Parathyroid adenoma (tissue), 2 donors: ENCODE measurements around the gene TRIM9.

Experiments
- H2AFZ ChIP-seq: fragments of 300-600 bp; sonication (generic); one replicate; pipeline ENCODE4 v1.7.0; 2017; ENCODE audit warnings: antibody characterized with exemption, mild to moderate bottlenecking
- H3K27ac ChIP-seq: fragments of 300-600 bp; sonication (generic); one replicate; pipeline ENCODE4 v1.7.0; 2017
- H3K27me3 ChIP-seq: fragments of 300-600 bp; sonication (generic); one replicate; pipeline ENCODE4 v1.7.0; 2017; ENCODE audit warnings: low read length; ENCODE audit not compliant: control insufficient read depth, insufficient read depth
- H3K36me3 ChIP-seq: fragments of 300-600 bp; sonication (generic); one replicate; pipeline ENCODE4 v1.7.0; 2017; ENCODE audit warnings: low read length; ENCODE audit not compliant: control insufficient read depth, insufficient read depth
- H3K4me1 ChIP-seq: fragments of 300-600 bp; sonication (generic); one replicate; pipeline ENCODE4 v1.7.0; 2017; ENCODE audit warnings: control low read depth
- H3K4me2 ChIP-seq: fragments of 300-600 bp; sonication (generic); one replicate; pipeline ENCODE4 v1.7.0; 2017; ENCODE audit warnings: low read length
- H3K4me3 ChIP-seq: fragments of 300-600 bp; sonication (generic); one replicate; pipeline ENCODE4 v1.7.0; 2017; ENCODE audit warnings: low read depth, low read length
- H3K79me2 ChIP-seq: fragments of 300-600 bp; sonication (generic); one replicate; pipeline ENCODE4 v1.7.0; 2017; ENCODE audit warnings: control low read depth
- H3K9ac ChIP-seq: fragments of 300-600 bp; sonication (generic); one replicate; pipeline ENCODE4 v1.7.0; 2017; ENCODE audit warnings: mild to moderate bottlenecking
- H3K9me3 ChIP-seq: fragments of 300-600 bp; sonication (generic); one replicate; pipeline ENCODE4 v1.7.0; 2017; ENCODE audit warnings: low read length; ENCODE audit not compliant: control insufficient read depth
- TF ChIP-seq, protein P1 (sequence below): fragments of 300-600 bp; sonication (generic); IDR thresholded peaks from one replicate; pipeline ENCODE4 v1.7.0; 2017; ENCODE audit warnings: antibody characterized with exemption, mild to moderate bottlenecking
- donor health status: primary hyperparathyroidism.

TRIM9 gene

DNA sequence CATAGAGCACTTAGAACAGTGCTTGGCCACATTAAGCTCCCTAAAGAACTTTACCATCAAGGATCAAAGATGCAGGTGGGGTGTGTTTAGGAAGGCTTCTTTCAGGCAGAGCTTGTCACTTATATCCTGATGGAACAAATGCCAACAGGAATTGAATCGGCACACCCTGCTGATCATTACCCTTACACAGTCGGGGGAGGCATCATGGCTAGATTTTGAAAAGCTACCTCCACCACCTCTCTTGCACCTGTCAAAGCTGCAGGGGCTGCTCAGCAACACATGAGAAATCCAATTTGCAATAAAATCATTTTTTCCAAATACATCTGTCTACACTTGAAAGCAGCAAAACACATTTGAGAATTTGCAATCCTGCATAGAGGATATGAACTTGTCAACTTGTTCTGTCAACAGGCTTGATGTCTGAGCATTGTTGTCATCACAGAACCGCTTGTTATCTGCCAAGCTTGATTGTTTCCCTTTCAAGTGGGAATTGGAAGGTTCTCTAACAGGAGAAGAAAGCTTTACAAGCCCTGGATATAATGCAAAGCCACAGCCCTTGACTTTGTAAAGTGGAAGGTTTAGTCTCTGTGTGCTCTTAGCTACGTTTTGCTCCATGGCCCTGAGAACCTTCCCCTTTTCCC, 24.6 kb upstream of the TRIM9 start:
- H2AFZ ChIP-seq = no peak overlapping the region
- TF ChIP-seq, protein P1, sequence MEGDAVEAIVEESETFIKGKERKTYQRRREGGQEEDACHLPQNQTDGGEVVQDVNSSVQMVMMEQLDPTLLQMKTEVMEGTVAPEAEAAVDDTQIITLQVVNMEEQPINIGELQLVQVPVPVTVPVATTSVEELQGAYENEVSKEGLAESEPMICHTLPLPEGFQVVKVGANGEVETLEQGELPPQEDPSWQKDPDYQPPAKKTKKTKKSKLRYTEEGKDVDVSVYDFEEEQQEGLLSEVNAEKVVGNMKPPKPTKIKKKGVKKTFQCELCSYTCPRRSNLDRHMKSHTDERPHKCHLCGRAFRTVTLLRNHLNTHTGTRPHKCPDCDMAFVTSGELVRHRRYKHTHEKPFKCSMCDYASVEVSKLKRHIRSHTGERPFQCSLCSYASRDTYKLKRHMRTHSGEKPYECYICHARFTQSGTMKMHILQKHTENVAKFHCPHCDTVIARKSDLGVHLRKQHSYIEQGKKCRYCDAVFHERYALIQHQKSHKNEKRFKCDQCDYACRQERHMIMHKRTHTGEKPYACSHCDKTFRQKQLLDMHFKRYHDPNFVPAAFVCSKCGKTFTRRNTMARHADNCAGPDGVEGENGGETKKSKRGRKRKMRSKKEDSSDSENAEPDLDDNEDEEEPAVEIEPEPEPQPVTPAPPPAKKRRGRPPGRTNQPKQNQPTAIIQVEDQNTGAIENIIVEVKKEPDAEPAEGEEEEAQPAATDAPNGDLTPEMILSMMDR = no peak
- no peaks in the 10 kb centered on the region for H3K27me3 ChIP-seq
- H3K27ac ChIP-seq = no peak overlapping the region
- no peak overlapping the region for H3K9ac ChIP-seq
- no peaks in the 10 kb centered on the region for H3K79me2 ChIP-seq
- no peaks in the 10 kb centered on the region for H3K4me1 ChIP-seq
- H3K9me3 ChIP-seq = no peaks in the 10 kb centered on the region
- H3K36me3 ChIP-seq = no peaks in the 10 kb centered on the region
- H3K4me2 ChIP-seq = no peak overlapping the region
- H3K4me3 ChIP-seq = no peak overlapping the region

DNA sequence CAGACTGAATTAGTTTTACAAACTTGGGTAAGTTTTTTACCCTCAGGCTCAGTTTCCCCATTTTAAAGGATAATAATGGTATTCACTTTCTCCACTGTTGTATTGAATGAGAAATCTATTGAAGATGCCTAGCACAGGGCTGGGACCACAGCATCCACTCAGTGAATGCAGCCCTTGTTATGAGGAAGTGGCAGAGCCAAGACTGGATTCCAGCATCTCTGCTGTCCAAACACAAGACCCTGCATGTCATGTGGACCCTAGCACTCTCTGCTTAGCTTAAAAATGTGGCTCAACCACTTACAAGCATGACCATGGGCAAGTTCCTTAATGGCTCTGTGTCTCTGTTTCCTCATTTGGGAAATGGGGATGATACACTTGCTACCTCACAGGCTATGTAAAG, 24.1 kb upstream of the TRIM9 start:
- Histone ChIP-seq H3K4me2 (no peak overlapping the region), H2AFZ (no peak overlapping the region), H3K27me3 (no peaks in the 10 kb centered on the region), H3K4me1 (no peaks in the 10 kb centered on the region), H3K27ac (no peak overlapping the region), H3K9me3 (no peaks in the 10 kb centered on the region), H3K36me3 (no peaks in the 10 kb centered on the region), H3K9ac (no peak overlapping the region), H3K4me3 (no peak overlapping the region), H3K79me2 (no peaks in the 10 kb centered on the region)
- TF ChIP-seq, protein P1 = no peak

DNA sequence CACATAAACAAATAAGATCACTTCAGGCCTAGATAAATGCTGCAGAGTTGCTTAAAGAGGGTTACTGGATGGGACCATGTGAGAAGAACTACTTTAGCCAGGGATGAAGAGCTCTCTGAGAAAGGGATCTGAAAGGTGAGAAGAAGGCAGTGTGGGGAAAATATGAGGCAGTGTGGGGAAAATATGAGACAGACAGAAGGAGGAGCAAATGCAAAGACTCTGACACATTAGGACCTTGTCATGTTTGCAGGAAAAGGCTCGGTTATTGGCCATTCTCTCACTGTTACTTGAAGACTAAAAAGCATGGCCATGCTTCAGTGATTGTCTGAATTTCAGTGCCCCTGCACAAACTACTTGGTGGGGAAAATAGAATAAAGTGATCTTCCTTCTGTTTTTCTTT, 22.7 kb upstream of the TRIM9 start:
- H3K4me1 ChIP-seq = no peaks in the 10 kb centered on the region
- no peak overlapping the region for H3K9ac ChIP-seq
- H3K27me3 ChIP-seq = no peaks in the 10 kb centered on the region
- H3K79me2 ChIP-seq = no peaks in the 10 kb centered on the region
- H3K4me3 ChIP-seq = no peak overlapping the region
- no peak overlapping the region for H2AFZ ChIP-seq
- H3K9me3 ChIP-seq = no peaks in the 10 kb centered on the region
- TF ChIP-seq, protein P1 = no peak
- no peak overlapping the region for H3K27ac ChIP-seq
- H3K36me3 ChIP-seq = no peaks in the 10 kb centered on the region
- H3K4me2 ChIP-seq = no peak overlapping the region

DNA sequence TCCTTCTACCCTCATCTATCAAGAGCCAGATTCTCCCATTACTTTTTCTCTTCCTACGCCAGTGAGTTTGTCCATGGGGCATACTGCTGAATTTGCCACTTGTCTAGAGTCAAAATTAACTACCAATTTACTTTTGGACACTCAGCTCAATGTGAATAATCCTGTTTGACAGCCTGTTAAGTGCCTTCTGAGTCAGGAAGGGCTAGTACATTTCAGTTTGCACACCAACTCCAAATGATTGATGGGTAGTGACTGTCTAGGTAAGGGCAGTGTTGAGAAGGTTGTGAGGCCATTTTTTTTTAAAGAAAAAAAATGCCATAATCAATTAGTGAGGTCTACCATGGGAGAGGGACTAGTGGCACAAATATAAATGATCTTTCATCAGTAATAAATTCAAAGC, 21.8 kb upstream of the TRIM9 start:
- Histone ChIP-seq H3K9ac (no peak overlapping the region), H3K79me2 (no peaks in the 10 kb centered on the region), H3K36me3 (no peaks in the 10 kb centered on the region), H3K4me3 (no peak overlapping the region), H2AFZ (no peak overlapping the region), H3K4me1 (no peaks in the 10 kb centered on the region), H3K4me2 (no peak overlapping the region), H3K9me3 (no peaks in the 10 kb centered on the region), H3K27ac (no peak overlapping the region), H3K27me3 (no peaks in the 10 kb centered on the region)
- TF ChIP-seq, protein P1 = no peak

DNA sequence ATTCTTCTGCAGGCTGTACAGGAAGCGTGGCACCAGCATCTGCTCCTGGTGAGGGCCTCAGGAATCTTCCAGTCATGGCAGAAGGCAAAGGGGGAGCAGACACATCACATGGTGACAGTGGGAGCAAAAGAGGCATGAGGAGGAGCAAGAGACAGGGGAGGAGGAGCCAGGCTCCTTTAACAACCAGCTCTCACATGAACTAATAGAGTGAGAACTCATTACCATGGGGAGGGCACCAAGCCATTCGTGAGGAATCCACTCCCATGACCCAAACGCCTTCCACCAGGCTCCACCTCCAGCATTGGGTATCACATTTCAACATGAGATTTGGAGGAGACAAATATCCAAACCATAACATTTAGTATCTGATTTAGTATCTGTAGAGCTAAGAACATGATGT, 14.7 kb upstream of the TRIM9 start:
- no peak overlapping the region for H3K9ac ChIP-seq
- H3K79me2 ChIP-seq = no peaks in the 10 kb centered on the region
- H3K27ac ChIP-seq = no peak overlapping the region
- H2AFZ ChIP-seq = no peak overlapping the region
- TF ChIP-seq, protein P1 = no peak
- no peaks in the 10 kb centered on the region for H3K27me3 ChIP-seq
- H3K4me1 ChIP-seq = no peaks in the 10 kb centered on the region
- H3K36me3 ChIP-seq = no peaks in the 10 kb centered on the region
- H3K9me3 ChIP-seq = no peaks in the 10 kb centered on the region
- no peak overlapping the region for H3K4me2 ChIP-seq
- H3K4me3 ChIP-seq = no peak overlapping the region
